ENCODE measurements around the gene NDUFA13.

The NDUFA13 gene

DNA sequence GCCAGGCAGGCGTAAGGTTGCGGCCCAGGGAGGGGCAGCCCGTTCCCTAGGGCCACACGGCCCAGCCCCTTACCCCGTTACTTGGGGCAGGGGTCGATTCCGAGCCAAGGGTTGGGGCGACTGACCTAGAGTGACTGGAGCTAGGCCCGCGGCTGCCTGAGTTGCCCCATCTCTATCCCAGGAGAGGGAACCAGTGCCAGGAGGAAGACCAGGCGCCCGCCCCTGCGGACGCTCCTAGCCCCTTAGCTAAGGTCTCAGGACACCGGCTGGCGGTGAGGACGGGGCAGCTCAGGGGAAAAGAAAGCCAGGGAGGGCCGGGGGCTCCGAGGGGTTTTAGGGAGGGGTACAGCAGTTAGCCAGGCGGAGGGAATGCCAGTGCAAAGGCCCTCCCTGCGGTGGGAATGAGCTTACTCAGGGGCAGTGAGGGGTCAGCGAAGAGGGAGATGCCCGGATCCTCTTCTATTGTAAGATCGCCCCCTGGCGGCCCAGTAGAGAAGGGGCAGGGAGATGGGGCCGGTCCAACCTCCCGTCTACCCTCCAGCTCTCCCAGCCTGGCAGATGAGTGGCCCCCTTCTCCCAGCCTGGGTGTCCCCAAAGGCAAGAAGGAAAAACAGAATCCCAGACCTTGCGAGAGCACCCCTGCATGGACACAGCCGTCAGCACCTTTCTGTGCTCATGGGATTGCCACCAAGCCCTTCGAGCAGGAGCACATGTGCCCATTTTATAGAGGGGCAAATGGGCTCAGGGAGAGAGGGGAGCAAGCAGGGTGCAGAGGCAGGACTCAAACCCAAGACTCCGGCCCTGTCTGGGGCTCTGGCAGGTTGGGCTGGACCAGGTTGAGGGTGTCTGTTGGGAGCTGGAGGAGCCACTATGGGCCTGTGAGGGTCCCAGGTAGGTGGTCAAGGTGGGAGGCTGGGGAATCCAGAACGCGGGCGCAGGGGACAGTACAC, 38.3 kb downstream of the NDUFA13 start:
- DNase-seq: peak; percentile 32
- in situ Hi-C loops (cut with HindIII; ENCODE audit: low pct_ligation_motif_present, low pct_unique_long_range_greater_than_20kb, low sequenced_read_pairs): no loop called here

DNA sequence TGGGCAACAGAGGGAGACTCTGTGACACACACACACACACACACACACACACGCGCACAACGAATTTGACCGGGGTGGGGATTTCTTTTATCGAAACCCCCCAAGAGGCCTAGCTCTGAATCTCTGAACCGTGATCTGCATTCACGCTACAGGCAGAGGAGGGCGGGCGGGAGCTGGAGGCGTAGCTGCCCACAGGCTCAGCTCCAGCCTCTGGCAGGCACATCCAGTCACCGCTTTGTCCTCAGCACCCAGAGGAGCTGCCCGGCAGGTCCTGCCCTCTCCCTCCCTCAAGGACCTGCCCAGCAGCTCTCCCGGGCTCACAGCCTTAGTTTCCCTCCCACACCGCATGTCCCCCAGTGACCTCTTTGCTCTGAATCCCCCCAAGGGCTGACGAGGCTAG, 42.0 kb downstream of the NDUFA13 start:
- in situ Hi-C loops (cut with HindIII; ENCODE audit: low pct_ligation_motif_present, low pct_unique_long_range_greater_than_20kb, low sequenced_read_pairs): no loop called here
- DNase-seq: no peak

DNA sequence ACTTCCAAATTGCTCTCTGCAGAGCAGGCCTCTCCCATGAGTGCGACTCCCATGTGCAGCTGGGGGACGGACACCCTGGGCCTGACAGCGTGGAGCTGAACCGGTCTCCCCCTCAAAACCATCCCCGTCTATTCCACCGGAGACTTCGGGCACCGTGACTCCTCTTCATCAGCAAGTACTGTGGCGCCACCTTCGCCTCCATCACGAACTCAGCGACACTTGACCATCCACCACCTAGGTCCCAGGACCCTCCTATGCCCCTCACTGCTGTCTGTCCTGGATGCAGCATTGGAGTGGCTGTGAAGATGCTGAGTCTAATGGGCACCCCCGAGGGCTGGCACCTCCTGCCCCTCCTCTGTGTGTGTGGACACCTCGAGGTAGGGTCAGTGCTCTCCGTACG, 42.6 kb downstream of the NDUFA13 start:
- no peak for DNase-seq
- in situ Hi-C loops (cut with HindIII; ENCODE audit: low pct_ligation_motif_present, low pct_unique_long_range_greater_than_20kb, low sequenced_read_pairs): no loop called here

DNA sequence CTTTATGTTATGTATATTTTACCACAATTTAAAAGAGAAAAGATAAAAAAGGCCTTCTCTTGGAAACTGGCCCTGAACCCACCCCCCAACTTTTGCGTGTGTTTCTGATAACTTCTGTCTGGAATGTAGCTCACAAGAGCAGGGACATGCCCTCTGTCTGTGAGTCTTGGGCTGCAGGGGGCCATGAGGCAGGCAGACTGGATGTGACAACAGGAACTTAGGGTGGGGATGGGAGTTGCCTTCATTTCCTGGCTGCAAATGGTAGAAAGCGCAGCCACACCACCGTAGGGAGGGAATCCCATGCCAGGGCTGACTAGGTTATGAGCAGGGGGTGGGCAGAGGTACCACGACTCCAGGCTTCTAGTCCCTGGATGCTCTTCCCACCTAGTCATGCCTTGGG, 43.9 kb downstream of the NDUFA13 start:
- no peak for DNase-seq
- in situ Hi-C loops (cut with HindIII; ENCODE audit: low pct_ligation_motif_present, low pct_unique_long_range_greater_than_20kb, low sequenced_read_pairs): no loop called here

- in situ Hi-C loops (cut with HindIII; ENCODE audit: low pct_ligation_motif_present, low pct_unique_long_range_greater_than_20kb, low sequenced_read_pairs): no loop called here
- DNase-seq: no peak
Observed at GRCh38 chr19:19561946-19562664, 46.1 kb downstream of the NDUFA13 start.

GRCh38 chr19:19562665-19563347, 46.8 kb downstream of the NDUFA13 start:
- DNase-seq: no peak
- in situ Hi-C loops (cut with HindIII; ENCODE audit: low pct_ligation_motif_present, low pct_unique_long_range_greater_than_20kb, low sequenced_read_pairs): no loop called here

DNA sequence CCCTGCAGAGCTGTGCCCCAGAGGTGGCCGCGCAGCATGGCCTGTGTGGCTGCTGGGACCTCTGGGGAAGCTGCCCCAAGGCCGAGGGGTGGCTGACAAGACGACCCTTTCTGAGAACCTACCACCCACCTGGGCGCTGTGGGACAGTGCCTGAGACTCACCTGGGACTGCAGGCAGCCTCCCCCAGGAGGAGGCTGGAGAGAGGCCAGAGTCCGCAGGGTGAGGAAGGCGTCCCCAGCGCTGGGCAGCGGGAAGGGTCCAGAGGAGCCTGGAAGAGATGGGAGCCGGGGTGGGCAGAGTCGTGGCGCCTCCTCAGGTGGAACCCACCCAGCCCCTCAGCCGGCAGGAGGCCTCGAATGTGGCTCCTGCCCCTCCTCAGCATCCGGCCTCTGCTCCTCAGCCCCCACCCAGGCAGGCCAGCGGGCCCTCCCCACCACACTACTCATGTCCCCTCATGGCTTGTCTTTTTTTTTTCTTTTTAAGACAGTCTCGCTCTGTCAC, 47.4 kb downstream of the NDUFA13 start:
- in situ Hi-C loops (cut with HindIII; ENCODE audit: low pct_ligation_motif_present, low pct_unique_long_range_greater_than_20kb, low sequenced_read_pairs): no loop called here

DNA sequence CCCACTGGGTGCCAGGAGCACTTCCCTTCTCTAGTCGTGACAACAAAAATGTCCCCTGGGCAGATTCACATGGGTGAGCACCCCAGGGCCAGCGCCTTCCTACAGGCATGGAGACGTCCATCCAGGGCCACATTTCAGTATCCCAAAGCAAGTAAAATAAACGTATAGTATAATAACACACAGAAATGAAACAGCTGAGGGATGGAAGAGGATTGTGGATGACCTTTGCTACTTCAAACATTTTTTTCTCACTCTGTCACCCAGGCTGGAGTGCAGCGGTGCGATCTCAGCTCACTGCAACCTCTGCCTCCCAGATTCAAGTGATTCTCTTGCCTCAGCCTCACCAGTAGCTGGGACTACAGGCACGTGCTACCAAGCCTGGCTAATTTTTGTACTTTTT, 50.3 kb downstream of the NDUFA13 start:
- DNase-seq: no peak
- in situ Hi-C loops (cut with HindIII; ENCODE audit: low pct_ligation_motif_present, low pct_unique_long_range_greater_than_20kb, low sequenced_read_pairs): no loop called here

More for the DNA sequence above, 47.4 kb downstream of the NDUFA13 start:
- DNase-seq: no peak

GRCh38 chr19:19567391-19567790, 51.4 kb downstream of the NDUFA13 start:
- in situ Hi-C loops (cut with HindIII; ENCODE audit: low pct_ligation_motif_present, low pct_unique_long_range_greater_than_20kb, low sequenced_read_pairs): no loop called here
- DNase-seq: no peak

DNA sequence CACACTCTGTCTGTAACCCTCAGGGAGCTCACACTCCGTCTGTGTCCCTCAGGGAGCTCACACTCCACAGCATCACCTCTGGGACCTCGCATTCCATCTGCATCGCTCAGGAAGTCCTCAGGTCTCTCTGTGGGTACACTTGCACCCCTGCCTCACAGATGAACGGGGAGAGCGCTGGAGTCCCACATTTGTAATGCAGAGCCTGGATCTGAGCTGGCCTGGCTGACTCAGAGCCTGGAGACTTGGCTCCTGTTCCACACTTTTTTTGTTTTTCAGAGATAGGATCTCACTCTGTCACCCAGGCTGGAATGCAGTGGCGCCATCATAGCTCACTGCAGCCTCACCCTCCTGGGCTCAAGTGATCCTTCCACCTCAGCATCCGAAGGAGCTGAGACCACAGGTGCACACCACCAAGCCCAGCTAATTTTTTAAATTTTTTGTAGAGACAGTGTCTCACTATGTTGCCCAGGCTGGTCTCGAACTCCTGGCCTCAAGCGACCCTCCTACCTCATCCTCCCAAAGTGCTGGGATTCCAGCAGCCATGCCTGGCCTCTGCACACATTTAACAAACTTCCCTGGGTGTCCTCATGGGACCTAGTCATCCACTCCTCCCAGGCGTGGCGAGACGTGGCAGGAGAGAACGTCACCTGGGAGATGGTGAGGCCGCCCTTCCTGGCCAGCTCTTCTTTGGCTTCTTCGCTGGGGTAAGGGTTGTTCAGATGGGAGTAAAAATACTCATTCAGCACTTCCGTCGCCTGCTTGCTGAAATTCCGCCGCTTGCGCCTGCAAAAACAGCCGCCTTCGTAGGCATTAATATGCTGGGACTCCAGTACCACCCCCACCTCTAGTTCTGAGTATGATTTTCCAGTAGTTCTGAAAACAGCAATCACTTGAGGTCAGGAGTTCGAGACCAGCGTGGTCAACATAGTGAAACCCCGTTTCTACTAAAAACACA, 53.1 kb downstream of the NDUFA13 start:
- in situ Hi-C loops (cut with HindIII; ENCODE audit: low pct_ligation_motif_present, low pct_unique_long_range_greater_than_20kb, low sequenced_read_pairs): no loop called here

GRCh38 chr19:19570571-19570970, 54.5 kb downstream of the NDUFA13 start:
- in situ Hi-C loops (cut with HindIII; ENCODE audit: low pct_ligation_motif_present, low pct_unique_long_range_greater_than_20kb, low sequenced_read_pairs): no loop called here

More for the DNA sequence above, 53.1 kb downstream of the NDUFA13 start:
- no peak for DNase-seq

GRCh38 chr19:19571071-19571786, 55.2 kb downstream of the NDUFA13 start:
- in situ Hi-C loops (cut with HindIII; ENCODE audit: low pct_ligation_motif_present, low pct_unique_long_range_greater_than_20kb, low sequenced_read_pairs): no loop called here
- DNase-seq: no peak

More at GRCh38 chr19:19570571-19570970, 54.5 kb downstream of the NDUFA13 start:
- DNase-seq: no peak

DNA sequence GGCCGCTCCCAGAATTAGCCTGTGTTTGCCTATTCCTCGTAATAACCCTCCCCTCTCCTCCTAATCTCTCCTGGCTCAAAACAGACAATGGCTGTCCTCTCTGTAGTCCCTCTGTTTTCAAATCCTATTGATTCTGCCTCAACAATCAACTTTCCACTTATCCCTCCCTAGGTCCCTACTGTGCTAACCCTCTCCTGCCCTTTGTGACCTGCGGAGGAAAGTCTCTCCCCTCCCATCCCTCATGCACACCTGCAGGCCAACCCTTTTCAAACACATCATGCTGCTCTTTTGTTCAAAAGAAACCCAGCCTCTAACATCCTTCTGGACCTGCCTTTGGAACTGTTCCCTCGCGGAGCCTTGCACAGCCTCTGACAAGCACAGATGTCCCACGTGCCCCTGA, 59.4 kb downstream of the NDUFA13 start:
- DNase-seq: no peak
- in situ Hi-C loops (cut with HindIII; ENCODE audit: low pct_ligation_motif_present, low pct_unique_long_range_greater_than_20kb, low sequenced_read_pairs): no loop called here

All from ACHN (cell line).